ENCODE results near the gene DLG2.

The DLG2 gene

GRCh38 chr11:83480251-83480650 lies 2146.9 kb downstream of the DLG2 start:
- no peak for DNase-seq (ENCODE audit: extremely low read depth, low read depth)
- TF ChIP-seq, protein P1, sequence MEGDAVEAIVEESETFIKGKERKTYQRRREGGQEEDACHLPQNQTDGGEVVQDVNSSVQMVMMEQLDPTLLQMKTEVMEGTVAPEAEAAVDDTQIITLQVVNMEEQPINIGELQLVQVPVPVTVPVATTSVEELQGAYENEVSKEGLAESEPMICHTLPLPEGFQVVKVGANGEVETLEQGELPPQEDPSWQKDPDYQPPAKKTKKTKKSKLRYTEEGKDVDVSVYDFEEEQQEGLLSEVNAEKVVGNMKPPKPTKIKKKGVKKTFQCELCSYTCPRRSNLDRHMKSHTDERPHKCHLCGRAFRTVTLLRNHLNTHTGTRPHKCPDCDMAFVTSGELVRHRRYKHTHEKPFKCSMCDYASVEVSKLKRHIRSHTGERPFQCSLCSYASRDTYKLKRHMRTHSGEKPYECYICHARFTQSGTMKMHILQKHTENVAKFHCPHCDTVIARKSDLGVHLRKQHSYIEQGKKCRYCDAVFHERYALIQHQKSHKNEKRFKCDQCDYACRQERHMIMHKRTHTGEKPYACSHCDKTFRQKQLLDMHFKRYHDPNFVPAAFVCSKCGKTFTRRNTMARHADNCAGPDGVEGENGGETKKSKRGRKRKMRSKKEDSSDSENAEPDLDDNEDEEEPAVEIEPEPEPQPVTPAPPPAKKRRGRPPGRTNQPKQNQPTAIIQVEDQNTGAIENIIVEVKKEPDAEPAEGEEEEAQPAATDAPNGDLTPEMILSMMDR (IDR thresholded peaks at IDR 0.05; ENCODE audit: low read depth, low read length): no peak

- DNase-seq (ENCODE audit: extremely low read depth, low read depth): no peak
- TF ChIP-seq, protein P1 (IDR thresholded peaks at IDR 0.05; ENCODE audit: low read depth, low read length): no peak
These were observed 2149.4 kb downstream of the DLG2 start for GRCh38 chr11:83477772-83478171.

- TF ChIP-seq, protein P1 (IDR thresholded peaks at IDR 0.05; ENCODE audit: low read depth, low read length): no peak
- DNase-seq (ENCODE audit: extremely low read depth, low read depth): no peak
These were observed 2151.4 kb downstream of the DLG2 start for GRCh38 chr11:83475760-83476159.

GRCh38 chr11:83473743-83474142 lies 2153.4 kb downstream of the DLG2 start:
- TF ChIP-seq, protein P1 (IDR thresholded peaks at IDR 0.05; ENCODE audit: low read depth, low read length): no peak
- no peak for DNase-seq (ENCODE audit: extremely low read depth, low read depth)

- TF ChIP-seq, protein P1 (IDR thresholded peaks at IDR 0.05; ENCODE audit: low read depth, low read length): no peak
These were observed 2154.3 kb downstream of the DLG2 start for GRCh38 chr11:83472806-83473205.

GRCh38 chr11:83471831-83472727 lies 2155.1 kb downstream of the DLG2 start:
- no peak for DNase-seq (ENCODE audit: extremely low read depth, low read depth)
- TF ChIP-seq, protein P1 (IDR thresholded peaks at IDR 0.05; ENCODE audit: low read depth, low read length): no peak

More at GRCh38 chr11:83472806-83473205, 2154.3 kb downstream of the DLG2 start:
- DNase-seq (ENCODE audit: extremely low read depth, low read depth): no peak

DNA sequence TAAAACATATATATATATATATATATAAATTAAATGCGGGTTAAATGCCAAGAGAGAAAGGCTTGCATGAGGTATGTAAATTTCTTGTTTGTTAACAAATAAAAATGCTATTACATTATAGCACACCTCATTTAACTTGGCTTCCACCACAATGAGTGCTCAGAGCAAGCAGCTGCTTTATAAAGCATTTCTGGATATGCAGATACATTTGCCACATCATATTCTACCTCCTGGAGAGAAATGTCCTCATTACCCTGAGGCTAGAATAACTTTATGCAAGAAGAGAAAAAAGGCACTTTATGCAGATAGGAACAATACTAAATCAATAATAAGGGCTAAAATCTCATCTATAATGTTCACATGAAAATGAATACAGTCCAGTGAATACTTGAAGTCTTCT lies 2159.3 kb downstream of the DLG2 start:
- DNase-seq (ENCODE audit: extremely low read depth, low read depth): no peak
- TF ChIP-seq, protein P1 (IDR thresholded peaks at IDR 0.05; ENCODE audit: low read depth, low read length): no peak
